Activated naive CD8-positive, alpha-beta T cell treated with anti-CD3 and anti-CD28 coated beads, Interleukin-2, amount 10 ng/mL, durations not matched to agents 7 days and 5 days (primary cell): ENCODE measurements around the gene UBP1. TPM values are rescaled to one million over a fixed set of nuclear protein-coding genes. Genes with fewer than 3 reads are reported as not detected.

Experiments used
- ATAC-seq: fragments of 150-1000 bp; cut with Tn5 transposase; one replicate; pipeline ENCODE4 v1.10.0; 2021; ENCODE audit warnings: low read depth, moderate library complexity
- POLR2A ChIA-PET: fragments of 350-600 bp; sonication (Branson Sonifier 250); formaldehyde crosslinking; loops from one replicate; lab custom pipeline; 2021; ENCODE audit warnings: antibody characterized with exemption; lab: Charles Lee
- DNase-seq: peaks from one replicate; pipeline ENCODE4 v3.0.0; 2021
- H3K27ac Mint-ChIP-seq: one replicate; pipeline ENCODE4 v1.8.0; 2022; ENCODE audit warnings: mild to moderate bottlenecking, mixed read lengths
- H3K27me3 Mint-ChIP-seq: one replicate; pipeline ENCODE4 v1.8.0; 2022; ENCODE audit warnings: mild to moderate bottlenecking, moderate library complexity, mixed read lengths
- H3K36me3 Mint-ChIP-seq: one replicate; pipeline ENCODE4 v1.8.0; 2021; ENCODE audit warnings: mild to moderate bottlenecking, mixed read lengths
- H3K4me1 Mint-ChIP-seq: one replicate; pipeline ENCODE4 v1.8.0; 2021; ENCODE audit warnings: mixed read lengths
- H3K4me3 Mint-ChIP-seq: one replicate; pipeline ENCODE4 v1.8.0; 2022; ENCODE audit warnings: mild to moderate bottlenecking, moderate library complexity, mixed read lengths
- H3K9me3 Mint-ChIP-seq: one replicate; pipeline ENCODE4 v1.8.0; 2021; ENCODE audit warnings: mixed read lengths
- total RNA-seq, 2 experiments: library from RNA; stranded (reverse); gene quantifications; one replicate each; pipeline ENCODE4 v1.2.3, GENCODE V29; 2021

UBP1 gene
- total RNA-seq, 2 experiments from 2014 or later, result 66.8 to 73.9 TPM

- no peak for ATAC-seq
- DNase-seq, result no peak
- Mint-ChIP-seq H3K4me1 (peaks cover 11% of the 10 kb centered on the region), H3K9me3 (no peaks in the 10 kb centered on the region), H3K27ac (no peak overlapping the region), H3K27me3 (no peaks in the 10 kb centered on the region), H3K36me3 (peaks cover 38% of the 10 kb centered on the region), H3K4me3 (no peak overlapping the region)
- POLR2A ChIA-PET, result interaction anchor here (0.7 kb wide), 1 partner anchor 149 kb away, joined by 8 read pairs; no protein-coding TSS in a partner anchor
Observed at GRCh38 chr3:33395900-33396299, 44.3 kb downstream of the UBP1 start.

DNA sequence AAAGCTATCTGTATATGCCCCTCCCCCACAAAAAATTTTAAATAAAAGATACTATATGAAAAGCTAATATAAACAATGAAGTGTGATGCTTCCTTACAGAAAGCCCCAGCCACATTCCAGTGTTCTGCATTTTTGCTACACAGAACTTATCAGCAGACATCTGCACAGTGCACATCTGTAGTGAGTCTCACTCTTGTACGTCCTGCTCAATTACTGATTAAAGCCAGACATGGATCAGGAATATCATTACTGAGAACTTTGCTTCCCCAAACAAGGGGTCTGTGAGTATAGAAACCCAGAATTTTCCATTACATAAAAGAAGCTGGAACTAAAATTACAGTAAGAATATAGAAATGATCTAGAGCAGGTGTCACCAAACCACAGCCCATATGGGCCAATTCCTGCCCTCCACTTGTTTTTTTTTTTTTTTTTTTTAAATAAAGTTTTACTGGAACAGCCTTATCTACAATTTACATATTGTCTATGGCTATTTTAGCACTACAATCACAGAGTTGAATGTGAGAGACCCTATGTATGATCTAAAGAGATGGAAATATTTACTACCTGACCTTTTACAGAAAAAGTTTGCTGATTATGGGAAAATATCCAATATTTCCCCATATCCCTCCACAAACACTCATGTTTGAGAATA is 45.7 kb downstream of the UBP1 start:
- Mint-ChIP-seq H3K27me3 (no peaks in the 10 kb centered on the region), H3K4me3 (no peak overlapping the region), H3K4me1 (peaks cover 11% of the 10 kb centered on the region), H3K27ac (no peak overlapping the region), H3K9me3 (no peaks in the 10 kb centered on the region), H3K36me3 (peaks cover 40% of the 10 kb centered on the region)
- ATAC-seq (no peak), DNase-seq (no peak)
- POLR2A ChIA-PET, result no interaction called here

DNA sequence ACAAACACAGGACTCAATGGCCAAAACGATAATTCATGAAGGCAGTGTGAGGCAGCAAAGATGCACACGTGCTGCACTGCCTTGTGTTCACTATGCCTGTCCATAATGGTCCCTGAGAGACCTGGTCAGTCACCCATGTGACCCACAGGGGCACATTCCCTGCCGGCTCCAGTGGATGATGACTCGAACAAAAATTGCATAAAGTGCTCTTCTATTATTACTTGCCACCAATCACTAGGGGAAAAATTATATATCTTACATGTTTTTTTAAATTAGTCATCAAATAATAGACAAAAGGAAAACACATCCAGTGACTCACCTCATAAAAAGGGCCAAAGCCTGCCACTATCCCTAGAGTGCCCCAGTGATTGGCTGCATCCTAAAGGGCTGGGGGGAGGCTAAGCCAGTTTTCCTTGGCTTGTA is 47.5 kb downstream of the UBP1 start:
- Mint-ChIP-seq H3K4me3 (no peak overlapping the region), H3K27ac (no peak overlapping the region), H3K9me3 (no peaks in the 10 kb centered on the region), H3K36me3 (peaks cover 36% of the 10 kb centered on the region), H3K27me3 (no peaks in the 10 kb centered on the region), H3K4me1 (peaks cover 11% of the 10 kb centered on the region)
- POLR2A ChIA-PET, result no interaction called here
- DNase-seq (no peak), ATAC-seq (no peak)

- H3K4me1 Mint-ChIP-seq, result peaks cover 11% of the 10 kb centered on the region
- no peaks in the 10 kb centered on the region for H3K9me3 Mint-ChIP-seq
- ATAC-seq (no peak), DNase-seq (no peak)
- H3K4me3 Mint-ChIP-seq, result no peak overlapping the region
- no peaks in the 10 kb centered on the region for H3K27me3 Mint-ChIP-seq
- POLR2A ChIA-PET, result no interaction called here
- peak overlapping the region; percentile 24 for H3K27ac Mint-ChIP-seq
- peaks cover 36% of the 10 kb centered on the region for H3K36me3 Mint-ChIP-seq
Observed at GRCh38 chr3:33392144-33392543, 48.1 kb downstream of the UBP1 start.

GRCh38 chr3:33391255-33391995 is 48.8 kb downstream of the UBP1 start:
- DNase-seq (no peak), ATAC-seq (no peak)
- Mint-ChIP-seq H3K27me3 (no peaks in the 10 kb centered on the region), H3K27ac (peak overlapping the region; percentile 60), H3K4me3 (no peak overlapping the region), H3K9me3 (no peaks in the 10 kb centered on the region), H3K4me1 (peaks cover 13% of the 10 kb centered on the region), H3K36me3 (peaks cover 35% of the 10 kb centered on the region)
- POLR2A ChIA-PET, result no interaction called here

DNA sequence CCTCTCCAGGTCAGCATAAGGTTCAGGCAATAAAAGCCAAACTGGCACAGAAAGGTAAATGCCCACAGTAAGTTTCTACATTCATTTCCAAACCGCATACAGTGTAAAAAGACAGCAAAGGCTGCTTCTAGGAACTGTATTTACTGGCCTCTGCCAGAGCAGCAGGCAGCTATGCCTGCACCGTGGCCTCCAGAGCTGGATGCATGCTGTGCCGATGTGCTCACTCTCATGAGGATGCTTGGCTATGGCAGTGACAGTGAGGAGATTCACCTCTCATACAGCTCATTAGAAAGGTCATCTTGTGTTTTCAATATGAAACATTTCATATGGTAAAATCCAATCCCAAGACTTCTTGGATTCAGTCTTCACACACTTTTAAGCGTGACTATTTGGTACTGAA is 50.3 kb downstream of the UBP1 start:
- no peak for DNase-seq
- Mint-ChIP-seq H3K27me3 (no peaks in the 10 kb centered on the region), H3K4me3 (no peak overlapping the region), H3K9me3 (no peaks in the 10 kb centered on the region), H3K36me3 (peaks cover 28% of the 10 kb centered on the region), H3K27ac (peak overlapping the region; percentile 6), H3K4me1 (peaks cover 25% of the 10 kb centered on the region)
- POLR2A ChIA-PET, result no interaction called here
- ATAC-seq, result no peak

DNA sequence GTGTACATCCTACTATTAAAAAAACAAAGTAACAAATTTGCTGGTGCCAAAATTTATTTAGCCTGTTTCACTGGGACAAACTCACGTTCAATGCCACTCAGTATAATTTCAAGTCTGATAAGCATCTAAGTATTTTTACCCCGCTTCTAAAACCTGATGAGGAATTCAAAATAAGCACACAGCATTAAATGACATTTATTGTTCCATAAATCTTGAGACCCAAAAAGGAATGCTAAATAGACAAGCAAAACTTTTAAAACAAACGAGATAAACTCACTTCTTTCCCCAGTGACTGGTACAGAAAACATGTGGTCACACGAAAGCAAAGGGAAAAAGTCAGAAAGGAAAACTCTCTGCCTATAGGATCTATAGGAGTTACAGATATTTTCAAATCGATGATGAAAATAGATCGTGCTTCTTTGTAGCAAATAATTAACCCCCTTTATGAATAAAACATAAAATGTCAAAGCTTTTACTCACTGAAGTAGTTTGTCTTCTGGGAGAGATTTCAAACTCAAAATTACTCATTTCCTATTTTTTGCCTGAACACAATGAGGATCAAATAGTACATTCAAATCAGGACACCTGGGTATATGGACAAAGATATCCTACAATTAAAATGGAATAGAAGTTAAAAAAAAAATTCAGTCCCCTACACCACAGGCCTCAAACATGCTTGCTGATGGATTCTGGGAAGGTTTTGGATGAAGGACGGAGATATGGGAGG is 51.7 kb downstream of the UBP1 start:
- no peak overlapping the region for H3K4me3 Mint-ChIP-seq
- peaks cover 25% of the 10 kb centered on the region for H3K4me1 Mint-ChIP-seq
- H3K36me3 Mint-ChIP-seq, result peaks cover 28% of the 10 kb centered on the region
- no peak overlapping the region for H3K27ac Mint-ChIP-seq
- DNase-seq (no peak), ATAC-seq (no peak)
- H3K27me3 Mint-ChIP-seq, result no peaks in the 10 kb centered on the region
- POLR2A ChIA-PET, result no interaction called here
- no peaks in the 10 kb centered on the region for H3K9me3 Mint-ChIP-seq

GRCh38 chr3:33386631-33387030 is 53.6 kb downstream of the UBP1 start:
- POLR2A ChIA-PET, result no interaction called here
- Mint-ChIP-seq H3K9me3 (no peaks in the 10 kb centered on the region), H3K4me1 (peaks cover 19% of the 10 kb centered on the region), H3K27ac (peak overlapping the region; percentile 21), H3K36me3 (peaks cover 16% of the 10 kb centered on the region), H3K27me3 (no peaks in the 10 kb centered on the region), H3K4me3 (no peak overlapping the region)
- ATAC-seq (no peak), DNase-seq (no peak)

DNA sequence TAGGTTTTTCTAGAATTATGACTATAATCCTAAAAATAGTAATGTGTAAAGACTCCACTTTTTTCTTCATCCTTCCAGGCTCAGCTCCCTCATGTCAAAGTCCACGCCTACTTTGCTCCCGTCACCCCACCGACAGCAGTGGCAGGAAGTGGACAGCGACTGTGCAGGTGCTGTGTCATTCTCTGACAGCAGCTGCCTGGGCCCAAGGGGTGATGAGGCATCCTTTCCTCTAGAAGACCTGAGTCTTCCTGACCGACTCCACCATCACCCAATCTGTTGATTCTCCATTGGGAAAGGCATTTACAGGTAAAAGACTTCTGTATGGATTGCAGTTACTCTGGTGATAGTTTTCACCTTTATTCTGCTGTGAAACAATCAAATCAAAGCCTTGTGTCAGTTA is 54.8 kb downstream of the UBP1 start:
- Mint-ChIP-seq H3K36me3 (peaks cover 13% of the 10 kb centered on the region), H3K4me3 (no peak overlapping the region)

DNA sequence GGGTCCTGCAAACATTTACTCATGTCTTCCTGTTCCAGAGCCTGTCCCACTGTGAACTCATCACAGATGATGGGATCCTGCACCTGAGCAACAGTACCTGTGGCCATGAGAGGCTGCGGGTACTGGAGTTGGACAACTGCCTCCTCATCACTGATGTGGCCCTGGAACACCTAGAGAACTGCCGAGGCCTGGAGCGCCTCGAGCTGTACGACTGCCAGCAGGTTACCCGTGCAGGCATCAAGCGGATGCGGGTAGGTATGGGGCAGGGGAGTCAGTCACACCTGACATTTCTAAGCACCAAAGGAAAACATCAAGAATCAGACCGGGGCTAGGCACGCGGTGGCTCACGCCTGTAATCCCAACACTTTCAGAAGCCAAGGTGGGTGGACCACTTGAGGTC is 56.3 kb downstream of the UBP1 start:
- Mint-ChIP-seq H3K27me3 (no peaks in the 10 kb centered on the region), H3K36me3 (peaks cover 7% of the 10 kb centered on the region), H3K9me3 (no peaks in the 10 kb centered on the region), H3K27ac (peak overlapping the region; percentile 36), H3K4me1 (peaks cover 15% of the 10 kb centered on the region), H3K4me3 (no peak overlapping the region)
- ATAC-seq (no peak), DNase-seq (no peak)
- POLR2A ChIA-PET, result no interaction called here

More for the DNA sequence above, 54.8 kb downstream of the UBP1 start:
- H3K4me1 Mint-ChIP-seq, result peaks cover 15% of the 10 kb centered on the region
- POLR2A ChIA-PET, result interaction anchor here (1.1 kb wide), 1 partner anchor 55 kb away, joined by 5 read pairs; no protein-coding TSS in a partner anchor
- no peaks in the 10 kb centered on the region for H3K27me3 Mint-ChIP-seq
- DNase-seq (peak; percentile 54), ATAC-seq (peak; percentile 94)
- no peaks in the 10 kb centered on the region for H3K9me3 Mint-ChIP-seq
- H3K27ac Mint-ChIP-seq, result peak overlapping the region; percentile 27

DNA sequence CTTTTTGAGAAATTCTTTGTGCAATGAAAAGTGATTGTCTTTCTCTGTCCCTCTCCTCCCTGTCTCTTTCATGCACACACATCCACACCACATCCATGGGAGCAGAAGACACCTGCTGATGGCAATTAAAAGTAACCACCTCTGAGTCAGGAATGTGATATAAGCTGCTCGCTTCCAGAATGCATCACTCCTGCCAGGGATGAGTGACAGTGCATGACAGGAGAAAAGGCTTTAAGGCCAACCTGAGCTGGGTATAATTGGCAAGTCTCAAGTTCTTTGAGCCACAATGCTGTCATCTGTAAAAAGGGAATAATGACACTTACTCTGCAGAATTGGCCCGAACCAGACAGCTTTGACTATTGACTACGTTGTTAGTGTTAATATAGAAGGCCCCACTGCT is 59.6 kb downstream of the UBP1 start:
- DNase-seq (no peak), ATAC-seq (no peak)
- Mint-ChIP-seq H3K27ac (no peak overlapping the region), H3K4me3 (no peak overlapping the region), H3K9me3 (no peaks in the 10 kb centered on the region), H3K36me3 (peaks cover 2% of the 10 kb centered on the region), H3K4me1 (peaks cover 7% of the 10 kb centered on the region), H3K27me3 (no peaks in the 10 kb centered on the region)
- POLR2A ChIA-PET, result interaction anchor here (0.7 kb wide), 1 partner anchor 54 kb away, joined by 3 read pairs; no protein-coding TSS in a partner anchor

- no peak for ATAC-seq
- DNase-seq, result no peak
- H3K4me1 Mint-ChIP-seq, result no peaks in the 10 kb centered on the region
- no peak overlapping the region for H3K4me3 Mint-ChIP-seq
- no peak overlapping the region for H3K27ac Mint-ChIP-seq
- POLR2A ChIA-PET, result no interaction called here
- no peaks in the 10 kb centered on the region for H3K27me3 Mint-ChIP-seq
- H3K36me3 Mint-ChIP-seq, result peaks cover 2% of the 10 kb centered on the region
- H3K9me3 Mint-ChIP-seq, result no peaks in the 10 kb centered on the region
Observed at GRCh38 chr3:33377931-33378330, 62.3 kb downstream of the UBP1 start.

DNA sequence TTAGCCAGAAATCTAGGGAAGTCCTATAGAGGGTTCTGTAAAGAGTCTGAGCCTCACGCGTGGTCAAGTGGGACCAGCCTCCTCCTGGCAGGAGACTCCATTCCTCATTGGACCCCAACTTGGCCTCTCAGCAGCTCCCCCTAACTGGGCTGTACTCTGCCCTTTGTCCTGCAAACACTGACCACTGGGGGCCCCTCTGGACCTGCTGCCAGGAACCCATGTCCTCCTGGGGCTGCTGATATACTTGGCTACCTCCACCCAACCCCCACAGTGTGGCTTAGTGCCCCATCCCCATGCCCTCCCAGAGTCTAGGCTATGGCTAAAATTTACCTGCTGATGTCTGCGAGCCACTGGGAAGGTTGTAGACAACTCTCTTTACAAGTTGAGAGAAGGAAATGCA is 62.7 kb downstream of the UBP1 start:
- H3K4me1 Mint-ChIP-seq, result peaks cover under 1% of the 10 kb centered on the region
- H3K27ac Mint-ChIP-seq, result no peak overlapping the region
- no peak for ATAC-seq
- no peak overlapping the region for H3K4me3 Mint-ChIP-seq
- no peaks in the 10 kb centered on the region for H3K27me3 Mint-ChIP-seq
- POLR2A ChIA-PET, result no interaction called here
- no peaks in the 10 kb centered on the region for H3K9me3 Mint-ChIP-seq
- peaks cover 2% of the 10 kb centered on the region for H3K36me3 Mint-ChIP-seq
- DNase-seq, result no peak
